IMR-90 (cell line): ENCODE measurements around the gene FBN3.

Source experiments
- MAFK ChIP-seq: IDR thresholded peaks from 2 replicates; pipeline ENCODE4 v1.6.1; 2012; ENCODE audit warnings: low read depth, low read length, improper control_type of control experiment
- MXI1 ChIP-seq: IDR thresholded peaks from 2 replicates; pipeline ENCODE4 v1.6.1; 2012; ENCODE audit warnings: low read depth, mild to moderate bottlenecking, low read length, moderate library complexity, borderline replicate concordance
- NFE2L2 ChIP-seq: fragments of 150-350 bp; IDR thresholded peaks from 2 replicates; pipeline ENCODE4 v1.6.1; 2016; ENCODE audit warnings: low read depth, mild to moderate bottlenecking, low read length
- POLR2A ChIP-seq: IDR thresholded peaks from 2 replicates; pipeline ENCODE4 v1.6.1; 2012; ENCODE audit warnings: mild to moderate bottlenecking, low read depth, low read length
- RAD21 ChIP-seq: IDR thresholded peaks from 2 replicates; pipeline ENCODE4 v1.6.1; 2012; ENCODE audit warnings: low read length, improper control_type of control experiment
- RCOR1 ChIP-seq: IDR thresholded peaks from 2 replicates; pipeline ENCODE4 v1.6.1; 2012; ENCODE audit warnings: mild to moderate bottlenecking, low read length, improper control_type of control experiment; ENCODE audit not compliant: insufficient replicate concordance
- RFX5 ChIP-seq: IDR thresholded peaks from 2 replicates; pipeline ENCODE4 v1.8.0; 2012; ENCODE audit warnings: low read depth, mild to moderate bottlenecking, low read length, moderate library complexity
- SMC3 ChIP-seq: fragments of 150-350 bp; IDR thresholded peaks from 2 replicates; pipeline ENCODE4 v1.6.1; 2016; ENCODE audit warnings: low read depth, mild to moderate bottlenecking, antibody characterized with exemption, low read length, moderate library complexity
- TF ChIP-seq, protein P1 (sequence below): conservative IDR thresholded peaks from 2 replicates; pipeline ENCODE4 v1.5.1; 2012; ENCODE audit warnings: mild to moderate bottlenecking, low read depth, low read length, improper control_type of control experiment
- TF ChIP-seq, protein P2 (sequence below): fragments of 150-350 bp; IDR thresholded peaks from 2 replicates; pipeline ENCODE4 v1.6.1; 2016; ENCODE audit warnings: low read depth, mild to moderate bottlenecking, low read length, moderate library complexity, borderline replicate concordance

DNA sequence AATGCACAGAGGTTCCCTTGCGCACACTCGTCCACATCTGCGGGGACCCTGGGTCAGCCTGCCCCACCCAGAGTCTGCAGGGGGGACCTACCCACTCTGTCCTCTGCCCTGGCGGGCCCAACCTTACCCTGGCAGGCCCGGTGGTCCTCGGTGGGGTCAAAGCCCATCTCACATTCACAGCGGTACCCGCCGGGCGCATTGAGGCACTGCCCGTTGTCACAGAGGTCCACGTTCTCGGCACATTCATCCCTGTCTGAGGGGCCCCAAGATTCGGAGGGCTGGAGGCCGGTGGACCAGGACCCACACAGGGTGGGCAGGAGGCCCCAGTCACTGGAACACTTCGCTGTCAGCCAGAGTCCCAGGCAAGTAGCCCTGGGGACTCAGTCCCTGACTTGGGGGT is 38.5 kb downstream of the FBN3 start:
- TF ChIP-seq, protein P1, sequence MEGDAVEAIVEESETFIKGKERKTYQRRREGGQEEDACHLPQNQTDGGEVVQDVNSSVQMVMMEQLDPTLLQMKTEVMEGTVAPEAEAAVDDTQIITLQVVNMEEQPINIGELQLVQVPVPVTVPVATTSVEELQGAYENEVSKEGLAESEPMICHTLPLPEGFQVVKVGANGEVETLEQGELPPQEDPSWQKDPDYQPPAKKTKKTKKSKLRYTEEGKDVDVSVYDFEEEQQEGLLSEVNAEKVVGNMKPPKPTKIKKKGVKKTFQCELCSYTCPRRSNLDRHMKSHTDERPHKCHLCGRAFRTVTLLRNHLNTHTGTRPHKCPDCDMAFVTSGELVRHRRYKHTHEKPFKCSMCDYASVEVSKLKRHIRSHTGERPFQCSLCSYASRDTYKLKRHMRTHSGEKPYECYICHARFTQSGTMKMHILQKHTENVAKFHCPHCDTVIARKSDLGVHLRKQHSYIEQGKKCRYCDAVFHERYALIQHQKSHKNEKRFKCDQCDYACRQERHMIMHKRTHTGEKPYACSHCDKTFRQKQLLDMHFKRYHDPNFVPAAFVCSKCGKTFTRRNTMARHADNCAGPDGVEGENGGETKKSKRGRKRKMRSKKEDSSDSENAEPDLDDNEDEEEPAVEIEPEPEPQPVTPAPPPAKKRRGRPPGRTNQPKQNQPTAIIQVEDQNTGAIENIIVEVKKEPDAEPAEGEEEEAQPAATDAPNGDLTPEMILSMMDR = no peak
- no peak for TF ChIP-seq MAFK
- no peak for TF ChIP-seq POLR2A
- no peak for TF ChIP-seq RFX5
- no peak for TF ChIP-seq NFE2L2
- no peak for TF ChIP-seq RCOR1
- TF ChIP-seq, protein P2, sequence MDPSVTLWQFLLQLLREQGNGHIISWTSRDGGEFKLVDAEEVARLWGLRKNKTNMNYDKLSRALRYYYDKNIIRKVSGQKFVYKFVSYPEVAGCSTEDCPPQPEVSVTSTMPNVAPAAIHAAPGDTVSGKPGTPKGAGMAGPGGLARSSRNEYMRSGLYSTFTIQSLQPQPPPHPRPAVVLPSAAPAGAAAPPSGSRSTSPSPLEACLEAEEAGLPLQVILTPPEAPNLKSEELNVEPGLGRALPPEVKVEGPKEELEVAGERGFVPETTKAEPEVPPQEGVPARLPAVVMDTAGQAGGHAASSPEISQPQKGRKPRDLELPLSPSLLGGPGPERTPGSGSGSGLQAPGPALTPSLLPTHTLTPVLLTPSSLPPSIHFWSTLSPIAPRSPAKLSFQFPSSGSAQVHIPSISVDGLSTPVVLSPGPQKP = no peak
- TF ChIP-seq SMC3 = no peak
- TF ChIP-seq RAD21 = no peak
- TF ChIP-seq MXI1 = no peak
